PFSK-1 (cell line): ENCODE measurements around the gene NIBAN1.

ENCODE experiments used
- FOXP2 ChIP-seq: optimal IDR thresholded peaks from 2 replicates; pipeline ENCODE3; 2011; ENCODE audit warnings: borderline replicate concordance, control low read depth, inconsistent platforms; ENCODE audit not compliant: insufficient read depth; ENCODE audit errors: extremely low read length, extremely low read depth
- POLR2AphosphoS5 ChIP-seq: IDR thresholded peaks from 2 replicates; pipeline ENCODE4 v1.6.1; 2012; ENCODE audit warnings: low read depth, mild to moderate bottlenecking, control low read depth, low read length, moderate library complexity
- REST ChIP-seq, 2 experiments: IDR thresholded peaks; 2 replicates each; pipeline versions ENCODE4 v1.6.1 to v1.8.0; 2011 to 2012; ENCODE audit warnings: low read depth in 2 of 2, low read length in 2 of 2, control low read depth in 1 of 2, inconsistent platforms in 1 of 2, mild to moderate bottlenecking in 1 of 2, moderate library complexity in 1 of 2; ENCODE audit not compliant: insufficient read depth in 1 of 2
- SIN3A ChIP-seq: IDR thresholded peaks from 2 replicates; pipeline ENCODE4 v1.6.1; 2012; ENCODE audit warnings: mild to moderate bottlenecking, low read length, moderate library complexity, borderline replicate concordance; ENCODE audit not compliant: insufficient read depth
- TAF1 ChIP-seq: IDR thresholded peaks from 2 replicates; pipeline ENCODE4 v1.6.1; 2012; ENCODE audit warnings: low read length, control low read depth, borderline replicate concordance; ENCODE audit not compliant: insufficient read depth

NIBAN1 gene

GRCh38 chr1:184937729-184938128 lies 36.6 kb downstream of the NIBAN1 start:
- TF ChIP-seq SIN3A (no peak), REST (IDR thresholded peaks at IDR 0.05; ENCODE audit: insufficient read depth in 1 of 2, low read depth in 2 of 2, low read length in 2 of 2) (no peak), FOXP2 (no peak), POLR2AphosphoS5 (no peak), TAF1 (no peak)

- TF ChIP-seq SIN3A (no peak), FOXP2 (no peak), REST (IDR thresholded peaks at IDR 0.05; ENCODE audit: insufficient read depth in 1 of 2, low read depth in 2 of 2, low read length in 2 of 2) (no peak), TAF1 (no peak), POLR2AphosphoS5 (no peak)
These were observed 38.1 kb downstream of the NIBAN1 start for GRCh38 chr1:184935920-184936798.

GRCh38 chr1:184933944-184934343 lies 40.4 kb downstream of the NIBAN1 start:
- TF ChIP-seq POLR2AphosphoS5 (no peak), TAF1 (no peak), REST (IDR thresholded peaks at IDR 0.05; ENCODE audit: insufficient read depth in 1 of 2, low read depth in 2 of 2, low read length in 2 of 2) (no peak), SIN3A (no peak), FOXP2 (no peak)

GRCh38 chr1:184932319-184932718 lies 42.0 kb downstream of the NIBAN1 start:
- TF ChIP-seq SIN3A (no peak), FOXP2 (no peak), REST (IDR thresholded peaks at IDR 0.05; ENCODE audit: insufficient read depth in 1 of 2, low read depth in 2 of 2, low read length in 2 of 2) (no peak), TAF1 (no peak), POLR2AphosphoS5 (no peak)

- TF ChIP-seq REST (IDR thresholded peaks at IDR 0.05; ENCODE audit: insufficient read depth in 1 of 2, low read depth in 2 of 2, low read length in 2 of 2), result no peak
- no peak for TF ChIP-seq SIN3A
- no peak for TF ChIP-seq POLR2AphosphoS5
- no peak for TF ChIP-seq TAF1
- TF ChIP-seq FOXP2, result no peak
These were observed 42.7 kb downstream of the NIBAN1 start for GRCh38 chr1:184931566-184931965.
